ENCODE results near the gene SLC35F3. TPM values are rescaled to one million over a fixed set of nuclear protein-coding genes. Genes with fewer than 3 reads are reported as not detected.
A peak's percentile ranks its signal among the peaks of the same experiment; 100 is the strongest.

The SLC35F3 gene
- total and polyA plus RNA-seq, 9 of the 15 experiments (the other 6 are each of a cell fraction or from before 2014, with no cell fraction given) = 0.04 to 0.07 (median 0.04) TPM; not detected in 6

DNA sequence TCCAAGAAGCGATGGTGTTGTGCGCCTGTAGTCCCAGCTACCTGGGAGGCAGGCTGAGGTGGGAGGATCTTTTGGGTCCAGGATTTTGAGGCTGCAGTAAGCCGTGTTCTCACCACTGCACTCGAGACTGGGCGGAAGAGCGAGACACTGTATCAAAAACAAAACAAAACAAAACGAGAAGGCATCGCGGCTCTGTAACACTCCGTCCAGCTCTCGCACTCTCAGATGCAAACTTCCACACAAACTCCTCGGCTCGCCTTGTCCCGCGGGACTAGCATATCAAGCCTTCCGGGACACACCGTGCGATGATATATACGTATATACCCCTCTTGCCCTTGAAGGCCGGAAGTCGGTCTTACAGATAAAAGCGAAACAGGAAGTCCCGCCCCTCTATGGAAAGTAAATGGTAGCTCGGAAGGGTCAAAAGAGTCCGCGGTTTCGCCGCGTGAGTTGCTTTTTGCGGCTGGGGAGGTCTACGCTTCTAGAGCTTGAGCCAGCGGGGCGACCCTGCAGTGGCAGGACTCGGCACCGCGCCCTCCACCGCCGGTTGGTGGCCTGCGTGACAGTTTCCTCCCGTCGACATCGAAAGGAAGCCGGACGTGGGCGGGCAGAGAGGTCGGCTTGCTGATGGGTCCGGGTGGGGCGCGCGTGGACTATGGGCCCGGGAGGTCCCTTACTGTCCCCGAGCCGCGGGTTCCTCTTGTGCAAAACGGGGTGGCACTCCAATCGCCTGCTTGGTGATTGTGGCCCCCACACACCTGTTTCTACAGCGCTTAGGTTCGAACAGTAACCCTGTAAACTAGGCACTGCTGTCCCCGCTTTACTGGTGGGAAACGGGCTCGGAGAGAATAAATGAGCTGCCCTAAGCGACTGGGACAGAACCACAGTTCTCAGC is 468.8 kb downstream of the SLC35F3 start, which contains the start of gene COA6 (continued):
- peak; percentile 92 for TF ChIP-seq E2F8 (IDR thresholded peaks at IDR 0.05; ENCODE audit: low read depth, partially characterized antibody)
- peak; percentile 91 for TF ChIP-seq TAF9B (IDR thresholded peaks at IDR 0.05; ENCODE audit: partially characterized antibody)
- TF ChIP-seq THAP7 (CRISPR knock-in tag; IDR thresholded peaks at IDR 0.05) = 0 out of 2 replicates have a peak, but pooled peaks have one; percentile 27
- no peak; the same call in none of the 2 replicates for TF ChIP-seq KLF1 (tag; IDR thresholded peaks at IDR 0.05)
- TF ChIP-seq ZEB2 (IDR thresholded peaks at IDR 0.05) = peak; percentile 96
- TF ChIP-seq BRD9 (IDR thresholded peaks at IDR 0.05; ENCODE audit: low read depth, partially characterized antibody) = peak; percentile 95
- TF ChIP-seq ZNF586 (CRISPR knock-in tag; conservative IDR thresholded peaks at IDR 0.05) = no peak
- peak; percentile 83; the same call in 1 of the 2 replicates for TF ChIP-seq KLF13 (tag; IDR thresholded peaks at IDR 0.05; ENCODE audit: borderline replicate concordance, low read depth)
- no peak for TF ChIP-seq CAMTA2 (CRISPR knock-in tag; conservative IDR thresholded peaks at IDR 0.05)
- no peak for TF ChIP-seq CBFA2T3 (IDR thresholded peaks at IDR 0.05)
- TF ChIP-seq, protein P1, sequence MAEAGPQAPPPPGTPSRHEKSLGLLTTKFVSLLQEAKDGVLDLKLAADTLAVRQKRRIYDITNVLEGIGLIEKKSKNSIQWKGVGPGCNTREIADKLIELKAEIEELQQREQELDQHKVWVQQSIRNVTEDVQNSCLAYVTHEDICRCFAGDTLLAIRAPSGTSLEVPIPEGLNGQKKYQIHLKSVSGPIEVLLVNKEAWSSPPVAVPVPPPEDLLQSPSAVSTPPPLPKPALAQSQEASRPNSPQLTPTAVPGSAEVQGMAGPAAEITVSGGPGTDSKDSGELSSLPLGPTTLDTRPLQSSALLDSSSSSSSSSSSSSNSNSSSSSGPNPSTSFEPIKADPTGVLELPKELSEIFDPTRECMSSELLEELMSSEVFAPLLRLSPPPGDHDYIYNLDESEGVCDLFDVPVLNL (CRISPR knock-in tag; IDR thresholded peaks at IDR 0.05; ENCODE audit: low read depth) = 0 out of 2 replicates have a peak, but pooled peaks have one; percentile 36
- TF ChIP-seq HNRNPLL (IDR thresholded peaks at IDR 0.05; ENCODE audit: low read depth, low read length, poor library complexity, severe bottlenecking) = peak; percentile 70
- TF ChIP-seq ZBTB33 (CRISPR knock-in tag; IDR thresholded peaks at IDR 0.05) = peak; percentile 62; the same call in 1 of the 2 replicates
- TF ChIP-seq TARDBP (IDR thresholded peaks at IDR 0.05) = no peak; the same call in none of the 2 replicates
- no peak for TF ChIP-seq MAFG (tag; conservative IDR thresholded peaks at IDR 0.05)
- no peak for TF ChIP-seq CBX3 (IDR thresholded peaks at IDR 0.05; ENCODE audit: borderline replicate concordance in 1 of 2, low read length in 2 of 2)
- peak; percentile 92 for TF ChIP-seq MYC (IDR thresholded peaks at IDR 0.05; ENCODE audit: low read depth, low read length)
- TF ChIP-seq MYC (CRISPR knock-in tag; IDR thresholded peaks at IDR 0.05; ENCODE audit: borderline replicate concordance, low read depth) = peak; percentile 95
- peak; percentile 83 for TF ChIP-seq PCBP1 (IDR thresholded peaks at IDR 0.05; ENCODE audit: low read depth, low read length, poor library complexity, severe bottlenecking)
- peak; percentile 45; the same call in 1 of the 2 replicates for TF ChIP-seq KLF6 (CRISPR knock-in tag; IDR thresholded peaks at IDR 0.05; ENCODE audit: borderline replicate concordance)

All from K562 (cell line).